NCI-H2029 (cell line): ENCODE results near the gene PARD6B.
"Not testable (repeated sequence)": the region's sequence is repeated elsewhere in the genome, so short reads cannot be mapped to it uniquely, and the experiment has no call there.

ENCODE experiments used
- DNase-seq: peaks from one replicate; lab custom pipeline; 2025; lab: John Stamatoyannopoulos, UW

The PARD6B gene

GRCh38 chr20:50703651-50704438 lies 27.5 kb upstream of the PARD6B start:
- not testable (repeated sequence) for DNase-seq

- no peak for DNase-seq
These were observed 26.9 kb upstream of the PARD6B start for GRCh38 chr20:50704514-50704913.

- DNase-seq: no peak
These were observed 26.4 kb upstream of the PARD6B start for GRCh38 chr20:50704971-50705370.

- no peak for DNase-seq
These were observed 22.3 kb upstream of the PARD6B start for GRCh38 chr20:50708845-50709635.

- no peak for DNase-seq
These were observed 21.8 kb upstream of the PARD6B start for GRCh38 chr20:50709636-50709973.

GRCh38 chr20:50710492-50711063 lies 20.8 kb upstream of the PARD6B start:
- no peak for DNase-seq

GRCh38 chr20:50711113-50711825 lies 20.1 kb upstream of the PARD6B start:
- DNase-seq: no peak

- no peak for DNase-seq
These were observed 18.4 kb upstream of the PARD6B start for GRCh38 chr20:50712771-50713656.

- no peak for DNase-seq
These were observed 17.7 kb upstream of the PARD6B start for GRCh38 chr20:50713657-50714101.

- DNase-seq: not testable (repeated sequence)
These were observed 17.0 kb upstream of the PARD6B start for GRCh38 chr20:50714426-50714825.

GRCh38 chr20:50715694-50716093 lies 15.7 kb upstream of the PARD6B start:
- no peak for DNase-seq

- no peak for DNase-seq
These were observed 14.9 kb upstream of the PARD6B start for GRCh38 chr20:50716518-50716917.

- DNase-seq: no peak
These were observed 14.1 kb upstream of the PARD6B start for GRCh38 chr20:50717312-50717711.

- no peak for DNase-seq
These were observed 13.2 kb upstream of the PARD6B start for GRCh38 chr20:50717974-50718761.

- DNase-seq: no peak
These were observed 12.1 kb upstream of the PARD6B start for GRCh38 chr20:50719328-50719727.

- DNase-seq: no peak
These were observed 11.4 kb upstream of the PARD6B start for GRCh38 chr20:50720026-50720425.

GRCh38 chr20:50720582-50720981 lies 10.8 kb upstream of the PARD6B start:
- no peak for DNase-seq

GRCh38 chr20:50721881-50722281 lies 9.5 kb upstream of the PARD6B start:
- no peak for DNase-seq

GRCh38 chr20:50722424-50723155 lies 8.8 kb upstream of the PARD6B start:
- DNase-seq: no peak

- no peak for DNase-seq
These were observed 7.7 kb upstream of the PARD6B start for GRCh38 chr20:50723672-50724071.
